Measurements from ENCODE around the gene DDIT3.

Gene DDIT3

GRCh38 chr12:57479376-57480115, 40.8 kb downstream of the DDIT3 start, which contains the start of gene ARHGAP9:
Gene ARHGAP9 (minus strand): TSS chr12:57479866. CDS start chr12:57479406, 460 bp downstream.
- peak; percentile 73 to 84 for DNase-seq

- DNase-seq = no peak
Observed at GRCh38 chr12:57479043-57479375, 41.3 kb downstream of the DDIT3 start.

DNA sequence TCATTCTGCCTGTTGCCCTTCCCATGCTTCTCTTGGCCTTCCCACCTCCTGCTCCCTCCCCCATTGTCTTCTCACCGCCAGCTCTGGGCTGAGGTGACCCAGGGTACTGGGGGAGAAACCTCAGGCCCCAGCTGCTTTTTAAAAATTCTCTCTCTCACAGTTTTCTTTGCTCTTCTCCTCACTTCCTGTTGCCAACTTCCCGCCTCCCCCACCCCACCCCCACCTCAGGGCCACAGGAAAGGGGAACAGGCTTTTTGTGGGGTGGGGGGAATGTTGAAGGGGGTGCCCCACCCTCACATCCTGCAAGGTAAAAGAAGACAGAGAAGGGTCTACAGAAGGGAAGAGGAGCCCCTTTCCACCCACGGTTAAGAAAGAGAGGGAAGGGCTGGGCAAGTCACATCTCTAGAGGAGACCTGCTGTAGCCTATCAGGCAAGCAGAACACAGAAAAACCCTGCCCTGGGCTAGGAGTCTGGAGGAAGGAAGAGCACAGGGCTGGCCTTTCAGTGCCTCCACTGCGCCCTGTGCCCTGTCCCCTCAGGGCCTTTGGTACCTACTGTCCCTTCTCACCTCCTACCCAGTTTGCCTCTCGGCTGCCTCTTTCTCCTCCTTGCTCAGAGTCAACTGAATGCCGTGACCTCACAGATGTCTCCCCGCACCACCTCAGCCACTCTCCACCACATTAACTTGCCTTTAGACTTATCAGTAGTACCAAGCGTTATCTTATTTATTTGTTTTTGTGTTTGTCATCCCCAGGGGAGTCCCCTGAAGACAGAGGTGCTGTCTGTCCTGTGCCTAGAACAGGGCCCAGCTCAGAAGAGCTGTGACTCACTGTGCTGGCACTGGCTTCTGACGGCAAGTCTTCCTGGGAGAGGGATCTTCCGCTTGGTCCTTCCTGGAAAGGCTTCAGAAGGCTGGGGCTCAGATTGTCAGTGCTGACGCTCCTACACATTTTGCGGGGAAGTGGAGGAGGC, 42.3 kb downstream of the DDIT3 start:
- DNase-seq = peak; percentile 69 to 77

- DNase-seq = no peak
Observed at GRCh38 chr12:57476993-57477709, 43.2 kb downstream of the DDIT3 start.

GRCh38 chr12:57476162-57476992, 43.9 kb downstream of the DDIT3 start:
- peak; percentile 65 to 81 for DNase-seq

GRCh38 chr12:57475271-57476161, 44.8 kb downstream of the DDIT3 start:
- no peak for DNase-seq

GRCh38 chr12:57474862-57475261, 45.5 kb downstream of the DDIT3 start:
- DNase-seq = no peak

- DNase-seq = no peak
Observed at GRCh38 chr12:57474430-57474829, 45.9 kb downstream of the DDIT3 start.

- no peak for DNase-seq
Observed at GRCh38 chr12:57473886-57474285, 46.4 kb downstream of the DDIT3 start.

DNA sequence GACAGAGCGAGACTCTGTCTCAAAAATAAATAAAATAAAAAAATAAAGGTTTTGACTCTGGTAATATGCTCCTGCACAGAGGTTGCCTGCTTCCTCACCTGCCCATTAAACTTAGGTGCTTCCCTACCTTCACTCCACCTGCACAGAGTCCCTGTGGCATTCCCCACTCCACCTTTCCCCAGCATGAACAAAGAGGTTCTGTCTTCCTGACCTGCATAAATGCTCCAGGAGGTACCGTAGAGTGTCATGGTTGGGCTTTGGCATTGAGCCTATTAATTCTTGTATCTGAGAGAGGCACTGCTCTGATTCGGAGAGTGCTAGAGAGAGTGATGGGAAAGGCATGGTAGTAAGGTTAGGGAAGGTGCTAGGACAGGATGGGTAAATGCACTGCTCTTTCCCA, 46.9 kb downstream of the DDIT3 start:
- no peak for DNase-seq

DNA sequence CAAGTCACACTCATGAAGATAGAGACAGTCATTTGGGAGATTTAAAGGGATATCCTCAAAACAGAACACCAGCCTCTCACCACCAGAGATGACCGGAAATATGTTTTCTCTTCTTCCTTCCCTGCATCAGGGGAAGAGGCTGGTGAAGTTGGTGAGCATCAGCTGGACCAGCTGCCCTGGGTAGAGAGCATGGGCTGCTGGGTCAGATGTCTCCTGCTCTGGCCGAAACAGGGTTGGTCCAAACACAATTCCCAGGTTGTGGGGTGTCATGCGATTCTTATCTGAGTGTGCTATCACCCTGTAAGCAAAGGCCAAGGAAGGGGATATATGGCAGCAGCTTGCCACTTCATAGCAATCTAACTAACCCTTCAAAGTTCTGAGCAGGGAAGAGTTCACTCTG, 47.9 kb downstream of the DDIT3 start:
- DNase-seq = no peak

- DNase-seq = no peak
Observed at GRCh38 chr12:57471661-57472060, 48.7 kb downstream of the DDIT3 start.

DNA sequence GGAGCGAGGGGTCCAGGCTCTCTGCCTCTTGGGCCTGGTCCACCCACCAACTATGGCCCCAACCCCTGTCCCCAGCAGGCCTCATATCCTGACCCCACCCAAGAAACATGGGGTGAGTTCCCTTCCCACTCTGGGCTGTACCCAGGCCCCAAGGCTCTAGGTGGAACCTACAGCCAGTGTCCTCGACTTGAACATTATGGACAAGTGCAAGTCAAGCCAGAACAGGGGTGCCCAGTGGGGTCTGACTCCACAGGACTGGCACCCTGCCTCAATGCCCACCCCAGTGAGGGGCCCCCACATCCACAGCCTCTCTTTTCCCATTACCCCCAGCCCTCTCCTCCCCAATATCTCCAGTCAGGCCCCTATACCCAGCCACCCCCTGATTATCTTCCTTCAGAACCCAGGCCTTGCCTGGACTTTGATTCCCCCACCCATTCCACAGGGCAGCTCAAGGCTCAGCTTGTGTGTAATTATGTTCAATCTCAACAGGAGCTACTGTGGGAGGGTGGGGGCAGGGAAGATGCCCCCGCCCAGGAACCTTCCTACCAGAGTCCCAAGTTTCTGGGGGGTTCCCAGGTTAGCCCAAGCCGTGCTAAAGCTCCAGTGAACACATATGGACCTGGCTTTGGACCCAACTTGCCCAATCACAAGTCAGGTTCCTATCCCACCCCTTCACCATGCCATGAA, 49.2 kb downstream of the DDIT3 start:
- no peak for DNase-seq

- no peak for DNase-seq
Observed at GRCh38 chr12:57470286-57470969, 49.9 kb downstream of the DDIT3 start.

DNA sequence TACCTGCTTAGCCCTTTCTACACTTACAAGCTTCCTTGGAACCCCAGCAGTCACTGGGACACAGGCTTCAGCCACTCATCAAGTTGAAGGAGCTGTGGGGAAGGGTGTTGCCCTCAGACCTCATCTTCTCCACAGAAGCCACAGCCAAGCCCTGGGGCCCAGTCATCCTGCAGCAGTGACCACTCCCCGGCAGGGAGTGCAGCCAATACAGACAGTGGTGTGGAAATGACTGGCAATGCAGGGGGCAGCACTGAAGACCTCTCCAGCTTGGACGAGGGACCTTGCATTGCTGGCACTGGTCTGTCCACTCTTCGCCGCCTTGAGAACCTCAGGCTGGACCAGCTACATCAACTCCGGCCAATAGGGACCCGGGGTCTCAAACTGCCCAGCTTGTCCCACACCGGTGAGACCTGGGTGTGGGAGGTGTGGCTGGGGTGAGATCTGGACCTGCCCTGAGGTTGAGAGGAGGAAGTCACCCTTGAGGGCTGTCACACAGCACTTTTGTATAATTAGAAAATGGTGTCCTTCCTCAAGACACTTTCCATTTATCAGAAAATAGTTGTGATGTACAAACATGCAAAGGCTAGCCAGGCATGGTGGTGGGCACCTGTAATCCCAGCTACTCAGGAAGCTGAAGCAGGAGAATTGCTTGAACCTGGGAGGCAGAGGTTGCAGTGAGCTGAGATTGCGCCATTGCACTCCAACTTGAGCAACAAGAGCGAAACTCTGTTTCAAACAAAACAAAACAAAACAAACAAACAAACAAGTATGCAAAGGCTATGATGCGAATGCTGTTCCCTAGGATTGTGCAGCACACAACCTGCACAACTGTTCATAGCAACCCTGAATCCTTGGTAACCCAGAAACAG, 50.8 kb downstream of the DDIT3 start:
- no peak for DNase-seq

DNA sequence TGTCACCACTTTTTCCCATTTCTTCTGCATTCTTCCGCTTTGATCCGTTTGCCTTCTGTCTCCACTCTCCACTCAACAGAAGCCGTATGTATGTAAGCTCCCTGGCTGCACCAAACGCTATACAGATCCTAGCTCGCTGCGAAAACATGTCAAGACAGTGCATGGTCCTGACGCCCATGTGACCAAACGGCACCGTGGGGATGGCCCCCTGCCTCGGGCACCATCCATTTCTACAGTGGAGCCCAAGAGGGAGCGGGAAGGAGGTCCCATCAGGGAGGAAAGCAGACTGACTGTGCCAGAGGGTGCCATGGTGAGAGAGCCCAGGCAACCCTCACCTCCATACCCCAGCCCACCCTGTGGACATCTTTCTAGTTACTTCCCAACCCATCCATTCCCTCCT, 52.4 kb downstream of the DDIT3 start:
- DNase-seq = no peak

DNA sequence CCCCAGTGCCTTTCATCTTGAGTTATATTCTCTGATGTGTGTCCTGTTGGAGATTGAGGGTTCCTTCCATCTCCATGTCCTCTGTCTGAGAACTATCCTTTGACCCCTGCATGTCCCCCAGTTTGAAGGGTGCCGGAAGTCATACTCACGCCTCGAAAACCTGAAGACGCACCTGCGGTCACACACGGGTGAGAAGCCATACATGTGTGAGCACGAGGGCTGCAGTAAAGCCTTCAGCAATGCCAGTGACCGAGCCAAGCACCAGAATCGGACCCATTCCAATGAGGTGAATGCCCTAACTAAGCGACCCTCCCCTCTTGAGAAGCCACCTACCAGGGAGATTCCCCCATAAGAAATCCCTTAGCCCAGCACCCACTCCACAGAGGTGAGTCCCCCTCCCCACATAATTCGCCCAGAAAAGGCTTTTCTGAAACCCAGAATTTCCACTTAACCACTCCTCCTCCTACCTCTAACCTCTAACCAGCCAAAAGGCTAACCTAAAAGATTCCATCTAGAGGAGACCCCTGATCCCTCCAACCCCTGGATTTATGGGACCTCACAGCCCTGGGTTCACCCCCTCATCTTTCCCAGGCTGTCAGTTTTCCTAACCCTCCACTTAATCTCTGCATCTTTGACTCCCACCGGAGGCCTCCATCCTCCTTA, 53.0 kb downstream of the DDIT3 start:
- no peak for DNase-seq
